HUES64 (cell line): ENCODE data around the gene RPUSD4. TPM values are rescaled to one million over a fixed set of nuclear protein-coding genes. Genes with fewer than 3 reads are reported as not detected.
A peak's percentile ranks its signal among the peaks of the same experiment; 100 is the strongest.
"Not testable (repeated sequence)": the region's sequence is repeated elsewhere in the genome, so short reads cannot be mapped to it uniquely, and the experiment has no call there.

Experiments used
- H3K27ac ChIP-seq: 2 replicates; pipeline ENCODE4 v1.7.0; 2013; ENCODE audit warnings: low read depth, low read length, inconsistent platforms
- H3K27me3 ChIP-seq: 2 replicates; pipeline ENCODE4 v1.6.1; 2013; ENCODE audit warnings: mild to moderate bottlenecking, low read length; ENCODE audit not compliant: insufficient read depth
- H3K36me3 ChIP-seq: 2 replicates; pipeline ENCODE4 v1.6.1; 2013; ENCODE audit warnings: mild to moderate bottlenecking, low read length; ENCODE audit not compliant: insufficient read depth
- H3K4me1 ChIP-seq: 2 replicates; pipeline ENCODE4 v1.6.1; 2013; ENCODE audit warnings: mild to moderate bottlenecking, low read length, moderate library complexity; ENCODE audit not compliant: insufficient read depth
- H3K4me3 ChIP-seq: 2 replicates; pipeline ENCODE4 v1.5.1; 2013; ENCODE audit warnings: mild to moderate bottlenecking, low read length, moderate library complexity
- H3K9ac ChIP-seq: 2 replicates; pipeline ENCODE4 v1.6.1; 2013; ENCODE audit warnings: mild to moderate bottlenecking, low read depth, low read length
- H3K9me3 ChIP-seq: 2 replicates; pipeline ENCODE4 v1.6.1; 2013; ENCODE audit warnings: low read depth, low read length; ENCODE audit not compliant: insufficient read depth
- WGBS: fragments of 150-250, 120-280 bp; methylation state at CpG from one replicate; pipeline ENCODE4 v1.1.7; 2013; ENCODE audit warnings: missing lambda C conversion rate; 5-methylcytosine and 5-hydroxymethylcytosine counted together
- polyA plus RNA-seq, 2 experiments: library from polyadenylated mRNA; stranded (reverse); fragments of 50-300 nt; gene quantifications; one replicate each; pipeline ENCODE4 v1.2.3, GENCODE V29; 2013

RPUSD4 gene, protein sequence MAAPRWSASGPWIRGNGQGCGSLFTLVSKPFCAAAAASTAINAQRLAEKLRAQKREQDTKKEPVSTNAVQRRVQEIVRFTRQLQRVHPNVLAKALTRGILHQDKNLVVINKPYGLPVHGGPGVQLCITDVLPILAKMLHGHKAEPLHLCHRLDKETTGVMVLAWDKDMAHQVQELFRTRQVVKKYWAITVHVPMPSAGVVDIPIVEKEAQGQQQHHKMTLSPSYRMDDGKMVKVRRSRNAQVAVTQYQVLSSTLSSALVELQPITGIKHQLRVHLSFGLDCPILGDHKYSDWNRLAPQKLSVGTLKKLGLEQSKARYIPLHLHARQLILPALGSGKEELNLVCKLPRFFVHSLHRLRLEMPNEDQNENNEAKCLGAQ
- 28.6 TPM for polyA plus RNA-seq (2013, experiment 1 of 2)
- polyA plus RNA-seq (2013, experiment 2 of 2) = 25.2 TPM

DNA sequence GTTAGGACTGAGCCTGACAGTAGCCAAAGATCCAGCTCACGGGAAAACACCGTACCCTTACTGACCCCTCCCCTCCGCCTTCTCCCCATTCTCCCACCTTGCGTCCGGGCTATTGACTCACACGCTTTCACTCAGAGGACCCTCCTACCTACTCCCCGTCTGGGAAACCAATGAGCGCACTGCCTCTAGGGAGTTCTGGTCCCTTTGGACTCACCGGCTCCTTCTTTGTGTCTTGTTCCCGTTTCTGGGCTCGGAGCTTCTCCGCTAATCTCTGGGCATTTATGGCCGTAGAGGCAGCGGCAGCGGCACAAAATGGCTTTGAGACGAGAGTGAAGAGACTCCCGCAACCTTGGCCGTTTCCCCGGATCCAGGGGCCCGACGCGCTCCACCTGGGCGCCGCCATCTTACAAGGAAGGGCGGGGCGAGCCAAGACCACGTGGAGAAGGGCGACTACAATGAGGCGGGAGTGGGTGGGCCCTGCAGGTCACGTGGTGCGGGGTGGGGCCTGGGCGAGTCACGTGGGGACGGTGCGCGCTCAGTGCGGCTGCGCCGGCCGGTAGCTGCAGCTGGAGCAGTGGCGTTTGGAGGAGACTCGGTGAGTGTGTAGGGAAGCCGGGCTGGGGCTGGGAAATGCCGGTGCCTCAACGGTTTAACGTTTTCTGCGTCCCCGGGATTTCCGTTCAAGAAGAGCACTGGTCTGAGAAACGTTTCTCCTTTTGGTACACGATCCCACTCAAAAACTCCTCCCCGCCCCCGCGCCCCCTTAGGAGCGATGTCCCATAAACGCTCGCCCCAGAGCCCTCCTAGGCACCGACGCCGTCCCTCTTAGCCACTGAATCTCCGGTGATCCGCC lies at the start of gene RPUSD4, which contains the start of gene FAM118B:
Gene RPUSD4 (minus strand): TSS at position 415 of the 853 bp plus-strand sequence. CDS start 12 bp downstream, at position 403.
Gene FAM118B (plus strand): TSS at position 547 of the 853 bp plus-strand sequence. CDS start 23,220 bp downstream, outside the sequence.
- under 1% methylated on average over 62 of the region's 62 CpGs for WGBS

DNA sequence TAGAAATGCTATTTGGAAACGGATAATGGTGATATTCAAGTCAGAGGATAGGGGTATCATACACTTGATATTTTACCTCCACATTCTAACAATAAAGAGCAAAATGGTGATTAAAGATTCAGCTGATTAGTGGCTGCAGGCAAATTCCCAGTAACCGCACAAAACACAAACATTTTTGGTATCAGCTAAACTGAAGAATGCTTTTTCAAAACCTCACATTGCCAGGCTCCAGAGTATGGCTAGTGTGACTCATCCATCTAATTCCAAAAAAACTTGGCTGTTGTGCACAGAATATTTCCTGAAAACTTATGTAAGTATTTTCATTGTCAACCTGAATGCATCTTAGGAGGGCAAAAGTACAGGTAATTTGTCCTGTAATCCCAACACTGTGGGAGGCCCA lies 46.3 kb upstream of the RPUSD4 start:
- 100% methylated on average over 1 of the region's 2 CpGs for WGBS

More for the DNA sequence above, at the start of gene RPUSD4, which contains the start of gene FAM118B:
- Histone ChIP-seq H3K4me1 (no peaks in the 10 kb centered on the region), H3K9ac (peak within 1 kb of the TSS; percentile 89), H3K27ac (peak within 1 kb of the TSS; percentile 82), H3K27me3 (no peaks in the 10 kb centered on the region), H3K36me3 (peaks cover 38% of the 10 kb centered on the region), H3K4me3 (peak within 1 kb of the TSS; percentile 73), H3K9me3 (no peaks in the 10 kb centered on the region)

DNA sequence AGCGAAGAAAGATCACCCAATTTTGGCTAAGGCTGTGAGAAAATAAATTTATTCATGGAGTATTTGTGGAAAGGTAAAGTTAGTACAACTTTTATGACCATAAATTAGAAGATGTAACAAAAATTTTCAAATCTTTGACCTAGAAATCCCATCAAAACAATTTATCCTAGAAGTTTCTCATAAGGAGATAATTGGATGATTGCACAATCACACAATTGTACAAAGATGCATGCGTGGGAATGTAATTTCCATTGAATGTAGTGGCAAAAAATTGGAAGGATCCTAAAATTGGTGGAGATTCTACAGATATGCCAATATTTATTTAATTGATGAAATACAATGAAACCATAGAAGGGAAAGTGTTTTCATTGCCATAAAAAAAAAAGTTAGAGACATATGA lies 45.7 kb upstream of the RPUSD4 start:
- Histone ChIP-seq H3K9me3 (no peaks in the 10 kb centered on the region), H3K36me3 (peaks cover 84% of the 10 kb centered on the region), H3K9ac (no peak overlapping the region), H3K27me3 (no peaks in the 10 kb centered on the region), H3K4me1 (no peaks in the 10 kb centered on the region), H3K4me3 (no peak overlapping the region), H3K27ac (no peak overlapping the region)
- 100% methylated on average over 2 of the region's 2 CpGs for WGBS

More for the DNA sequence above, 46.3 kb upstream of the RPUSD4 start:
- Histone ChIP-seq H3K27me3 (no peaks in the 10 kb centered on the region), H3K4me1 (no peaks in the 10 kb centered on the region), H3K9me3 (no peaks in the 10 kb centered on the region), H3K36me3 (peaks cover 84% of the 10 kb centered on the region), H3K4me3 (no peak overlapping the region), H3K9ac (no peak overlapping the region), H3K27ac (no peak overlapping the region)

DNA sequence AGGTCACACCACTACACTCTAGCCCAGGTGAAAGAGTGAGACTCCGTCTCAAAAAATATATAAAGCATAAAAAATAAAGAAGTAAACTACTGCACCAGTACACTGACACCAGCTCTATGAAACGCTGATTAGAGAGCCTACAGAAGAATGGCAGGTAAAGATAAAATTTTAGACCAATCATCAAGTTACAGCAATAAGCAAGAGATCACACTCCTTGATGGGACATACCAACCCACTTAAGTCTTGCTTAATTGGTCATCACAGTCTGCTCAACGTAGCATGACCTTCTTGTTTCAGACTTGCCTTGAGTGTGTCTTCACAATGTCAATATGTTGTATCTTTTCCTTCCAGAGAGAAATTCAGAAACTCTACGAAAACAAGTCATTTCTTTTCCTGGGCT lies 44.8 kb upstream of the RPUSD4 start:
- Histone ChIP-seq H3K27me3 (no peaks in the 10 kb centered on the region), H3K27ac (no peak overlapping the region), H3K9me3 (no peaks in the 10 kb centered on the region), H3K36me3 (peaks cover 81% of the 10 kb centered on the region), H3K4me1 (no peaks in the 10 kb centered on the region), H3K4me3 (no peak overlapping the region), H3K9ac (no peak overlapping the region)
- WGBS = 93% methylated on average over 3 of the region's 4 CpGs

DNA sequence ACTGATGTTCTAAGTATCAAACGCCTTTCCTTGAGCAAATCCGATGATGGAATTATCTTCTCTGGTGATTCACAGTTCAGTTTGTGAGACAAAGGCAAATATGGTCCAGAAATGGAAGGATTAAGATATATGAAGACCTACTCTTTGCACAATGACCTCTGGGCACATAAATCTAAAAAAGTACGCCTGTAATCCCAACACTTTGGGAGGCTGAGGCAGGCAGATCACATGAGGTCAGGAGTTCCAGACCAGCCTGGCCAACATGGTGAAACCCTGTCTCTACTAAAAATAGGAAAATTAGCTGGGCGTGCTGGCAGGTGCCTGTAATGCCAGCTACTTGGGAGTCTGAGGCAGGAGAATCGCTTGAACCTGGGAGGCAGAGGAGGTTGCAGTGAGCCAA lies 44.1 kb upstream of the RPUSD4 start:
- not testable (repeated sequence) for H3K4me1 ChIP-seq, H3K4me3 ChIP-seq, H3K9me3 ChIP-seq, H3K27ac ChIP-seq, H3K9ac ChIP-seq, H3K27me3 ChIP-seq
- H3K36me3 ChIP-seq = peaks cover 81% of the 10 kb centered on the region
- 97% methylated on average over 5 of the region's 5 CpGs for WGBS

DNA sequence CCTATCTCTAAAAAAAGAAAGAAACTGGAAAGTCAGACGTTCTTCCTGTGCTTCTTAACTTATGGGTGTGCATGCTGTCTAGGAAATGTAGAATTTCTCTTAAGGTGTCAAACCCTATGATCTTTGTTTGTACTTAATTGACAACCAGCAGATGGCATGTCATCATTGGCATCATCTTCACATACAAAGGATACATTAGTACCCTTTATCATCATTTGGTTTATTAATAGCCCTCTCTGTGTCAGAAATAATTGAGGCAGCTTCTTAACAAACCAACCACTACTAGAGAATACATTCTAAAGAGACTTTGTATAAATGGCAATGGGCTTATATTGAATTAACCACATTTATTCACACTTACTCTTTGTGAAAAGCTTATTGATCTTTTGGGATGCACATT lies 43.4 kb upstream of the RPUSD4 start:
- Histone ChIP-seq H3K27ac (no peak overlapping the region), H3K4me3 (no peak overlapping the region), H3K9me3 (no peaks in the 10 kb centered on the region), H3K4me1 (no peaks in the 10 kb centered on the region), H3K9ac (no peak overlapping the region), H3K36me3 (peaks cover 81% of the 10 kb centered on the region), H3K27me3 (no peaks in the 10 kb centered on the region)
- 91% methylated on average over 1 of the region's 1 CpG for WGBS

DNA sequence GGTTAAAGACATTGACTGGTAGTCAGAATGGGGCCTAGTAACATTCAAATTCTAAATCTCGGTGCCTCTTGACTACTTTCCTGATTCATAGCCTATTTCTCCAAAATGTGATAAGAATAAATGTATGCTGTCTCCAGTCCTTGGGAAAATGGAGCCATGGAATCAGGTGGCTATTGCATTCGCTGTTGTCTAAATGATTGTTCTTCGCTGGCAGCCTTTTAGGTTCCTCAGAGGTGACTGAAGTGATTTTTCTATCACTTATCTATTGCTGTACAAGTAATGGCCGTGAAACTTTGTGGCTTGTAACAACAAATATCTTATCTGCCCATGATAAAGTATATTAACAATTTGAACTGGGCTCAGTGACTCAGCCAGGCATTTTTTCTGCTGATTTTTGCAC lies 41.8 kb upstream of the RPUSD4 start:
- 94% methylated on average over 4 of the region's 4 CpGs for WGBS
- no peaks in the 10 kb centered on the region for H3K4me1 ChIP-seq

DNA sequence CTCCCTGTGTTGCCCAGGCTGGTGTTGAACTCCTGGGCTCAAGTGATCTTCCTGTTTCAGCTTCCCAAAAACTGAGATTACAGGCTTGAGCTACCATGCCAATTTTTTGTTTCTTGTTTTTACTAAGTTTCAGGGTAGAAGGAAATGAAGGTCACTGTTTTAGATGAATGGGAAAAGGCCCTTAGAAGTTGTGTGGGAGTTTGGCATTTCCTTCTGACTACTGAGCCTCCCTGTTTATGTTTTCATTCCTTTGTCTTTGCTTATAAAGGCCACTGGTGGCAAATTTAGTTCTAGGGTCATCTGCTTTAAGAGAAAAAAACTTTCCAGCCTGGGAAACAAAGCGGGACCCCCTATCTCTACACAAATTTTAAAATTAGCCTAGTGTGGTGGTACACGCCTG lies 35.2 kb upstream of the RPUSD4 start:
- H3K9me3 ChIP-seq = no peaks in the 10 kb centered on the region

More for the DNA sequence above, 41.8 kb upstream of the RPUSD4 start:
- no peaks in the 10 kb centered on the region for H3K9me3 ChIP-seq
- no peak overlapping the region for H3K27ac ChIP-seq
- H3K27me3 ChIP-seq = no peaks in the 10 kb centered on the region
- H3K36me3 ChIP-seq = peaks cover 78% of the 10 kb centered on the region
- no peak overlapping the region for H3K9ac ChIP-seq
- H3K4me3 ChIP-seq = no peak overlapping the region

DNA sequence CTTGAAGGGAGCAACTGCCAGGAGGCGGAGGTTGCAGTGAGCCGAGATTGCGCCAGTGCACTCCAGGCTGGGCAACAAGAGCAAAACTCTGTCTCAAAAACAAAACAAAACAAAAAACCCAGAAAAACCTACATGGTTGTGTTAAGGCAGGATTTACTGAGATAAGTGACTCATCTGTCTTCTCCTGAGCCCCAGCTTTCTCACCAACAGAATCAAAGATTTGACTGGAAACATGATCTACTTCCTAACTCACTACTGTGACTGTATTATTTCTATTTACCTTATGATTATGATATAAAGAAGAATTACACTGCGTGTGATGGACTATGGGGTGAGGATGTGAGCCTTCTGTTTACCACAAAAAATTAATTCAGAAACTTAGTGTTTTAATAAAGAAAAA lies 21.9 kb upstream of the RPUSD4 start:
- no peak overlapping the region for H3K9ac ChIP-seq
- 95% methylated on average over 3 of the region's 4 CpGs for WGBS
- no peak overlapping the region for H3K4me3 ChIP-seq
- H3K4me1 ChIP-seq = no peaks in the 10 kb centered on the region
- no peak overlapping the region for H3K27ac ChIP-seq
- H3K36me3 ChIP-seq = peaks cover 25% of the 10 kb centered on the region
- no peaks in the 10 kb centered on the region for H3K9me3 ChIP-seq
- no peaks in the 10 kb centered on the region for H3K27me3 ChIP-seq

More for the DNA sequence above, 35.2 kb upstream of the RPUSD4 start:
- Histone ChIP-seq H3K4me3 (no peak overlapping the region), H3K27me3 (no peaks in the 10 kb centered on the region), H3K27ac (no peak overlapping the region), H3K4me1 (no peaks in the 10 kb centered on the region), H3K36me3 (peaks cover 58% of the 10 kb centered on the region), H3K9ac (no peak overlapping the region)
- WGBS = 97% methylated on average over 1 of the region's 2 CpGs

DNA sequence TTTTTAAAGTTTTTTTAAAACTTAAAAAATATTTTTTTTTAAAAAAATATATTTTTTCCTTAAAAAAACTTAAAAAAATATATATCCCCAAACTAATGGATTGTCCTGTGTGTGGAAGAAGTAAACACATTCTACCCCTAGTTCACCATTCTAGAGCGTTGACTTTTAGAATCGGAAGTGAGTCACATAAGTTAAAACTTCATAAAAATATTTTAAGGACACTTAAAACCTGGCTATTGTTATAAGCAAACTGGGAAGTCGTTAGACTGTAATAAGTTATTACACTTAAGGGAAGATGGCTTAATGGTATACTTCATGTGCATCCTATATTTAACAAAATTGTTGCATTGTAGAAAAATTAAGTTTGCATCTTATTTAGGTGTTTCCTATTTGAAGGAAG lies 21.2 kb upstream of the RPUSD4 start:
- no peak overlapping the region for H3K27ac ChIP-seq
- WGBS = no CpG with 5 or more reads among the region's 3 CpGs
- peaks cover 20% of the 10 kb centered on the region for H3K36me3 ChIP-seq

More for the DNA sequence above, 21.2 kb upstream of the RPUSD4 start:
- Histone ChIP-seq H3K27me3 (no peaks in the 10 kb centered on the region), H3K9ac (no peak overlapping the region), H3K9me3 (no peaks in the 10 kb centered on the region), H3K4me1 (no peaks in the 10 kb centered on the region), H3K4me3 (no peak overlapping the region)
